GM18517 (cell line): ENCODE data around the gene FSTL1.

Source experiments
- ATAC-seq: cut with Tn5 transposase; IDR thresholded peaks from one replicate; pipeline ENCODE4 v1.9.1; 2021; ENCODE audit warnings: mild to moderate bottlenecking, moderate library complexity; ENCODE audit not compliant: unreplicated experiment

Gene FSTL1

DNA sequence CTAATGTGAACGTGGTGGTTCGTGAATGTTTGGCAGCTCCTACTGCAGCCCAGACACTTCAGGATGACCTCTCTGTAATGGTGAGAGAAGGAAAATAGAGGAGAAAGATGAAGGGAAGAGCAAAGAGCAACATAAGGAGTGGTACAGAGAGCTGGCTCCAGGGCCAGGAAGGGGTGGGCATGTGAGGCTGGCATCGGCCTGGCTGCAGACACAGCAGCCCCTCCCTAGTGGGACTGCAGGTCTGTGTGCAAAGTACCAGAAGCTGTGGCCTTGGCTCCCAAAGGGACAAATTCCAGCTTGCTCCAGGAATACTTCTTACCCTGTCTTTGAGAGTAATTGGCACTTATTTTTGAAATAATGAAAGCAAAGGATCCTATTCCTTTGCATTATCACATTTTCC is 10.0 kb downstream of the FSTL1 start:
- no peak for ATAC-seq

DNA sequence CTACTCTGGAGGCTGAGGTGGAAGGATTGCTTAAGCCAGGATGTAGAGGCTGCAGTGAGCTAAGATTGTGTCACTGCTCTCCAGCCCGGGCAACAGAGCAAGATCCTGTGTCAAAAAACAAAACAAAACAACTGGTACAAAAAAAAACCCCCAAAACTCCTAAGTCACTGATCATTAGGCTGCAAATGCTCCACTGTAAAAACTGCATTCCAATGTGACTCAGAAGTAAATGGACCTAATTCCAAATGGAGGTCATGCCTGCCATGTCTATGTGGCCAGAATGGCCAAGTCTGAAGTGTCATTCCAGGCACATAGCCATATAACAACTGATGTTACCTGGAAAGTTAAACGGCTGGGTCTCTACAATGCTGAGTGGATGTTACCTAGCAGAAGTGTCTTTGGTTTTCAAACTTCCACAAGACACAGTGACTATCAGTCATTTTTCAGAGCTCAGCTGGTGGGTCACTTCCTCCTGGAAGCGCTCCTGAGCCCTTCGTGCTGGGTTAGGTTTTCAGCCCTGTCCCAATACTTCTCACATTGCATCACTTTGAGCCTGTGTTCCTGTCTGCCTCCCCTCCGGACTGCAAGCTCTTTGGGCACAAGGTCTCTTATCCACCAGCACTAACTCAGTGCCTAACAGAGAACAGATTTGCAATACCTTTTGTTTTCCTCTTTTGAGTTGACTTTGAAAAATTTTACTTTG is 10.6 kb downstream of the FSTL1 start:
- ATAC-seq = no peak

DNA sequence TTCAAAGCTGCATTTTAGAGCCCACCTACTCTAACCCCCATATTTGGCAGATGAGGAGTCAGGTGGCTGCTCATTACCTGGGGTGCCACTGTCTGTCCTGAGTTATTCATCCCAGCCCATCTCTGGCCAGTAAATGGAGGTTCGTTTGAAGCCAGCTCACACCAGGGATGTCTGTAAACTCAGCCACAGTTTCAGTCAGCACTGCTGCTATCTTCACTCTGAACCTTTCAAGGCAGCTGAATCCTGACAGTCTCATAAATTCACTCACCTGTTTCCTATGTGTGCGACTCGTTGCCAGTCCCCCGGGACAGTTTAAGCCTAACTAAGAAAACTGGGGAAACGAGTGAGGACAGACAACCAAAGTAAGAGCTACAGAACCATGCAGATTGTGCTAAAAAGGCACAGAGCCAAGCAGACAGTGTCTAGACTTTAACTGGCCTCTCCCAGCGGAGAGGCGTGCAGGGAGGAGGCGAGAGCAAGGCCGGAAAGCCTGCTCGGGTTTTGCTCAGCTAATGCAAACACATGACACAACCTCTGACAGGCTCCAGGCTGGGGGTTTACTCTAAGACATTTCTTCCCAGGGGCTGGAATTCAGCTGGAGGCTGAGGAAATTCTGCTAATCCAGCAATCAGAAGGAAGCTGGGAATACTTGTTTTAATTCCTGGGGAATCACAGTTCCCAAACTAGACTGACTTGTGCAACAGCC is 12.0 kb downstream of the FSTL1 start:
- no peak for ATAC-seq

DNA sequence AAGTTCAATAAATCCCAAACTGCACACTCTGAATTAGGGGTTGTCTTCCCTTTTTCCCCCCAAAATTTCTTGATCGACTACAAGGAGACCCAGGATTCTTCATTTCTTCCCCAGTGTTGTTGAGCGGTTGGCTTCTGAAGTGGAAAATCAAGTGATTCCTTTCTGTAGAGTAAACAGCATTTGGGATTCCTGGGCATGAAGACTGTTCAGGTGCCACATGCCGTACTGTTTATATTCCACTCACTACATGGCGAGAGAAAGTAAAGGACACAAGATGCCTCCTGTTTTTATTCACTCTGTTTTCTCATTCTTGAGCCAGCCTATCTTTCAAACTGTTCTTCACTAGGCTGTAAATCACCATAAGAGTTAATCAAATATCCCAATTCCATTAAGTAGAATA is 12.6 kb downstream of the FSTL1 start:
- no peak for ATAC-seq

DNA sequence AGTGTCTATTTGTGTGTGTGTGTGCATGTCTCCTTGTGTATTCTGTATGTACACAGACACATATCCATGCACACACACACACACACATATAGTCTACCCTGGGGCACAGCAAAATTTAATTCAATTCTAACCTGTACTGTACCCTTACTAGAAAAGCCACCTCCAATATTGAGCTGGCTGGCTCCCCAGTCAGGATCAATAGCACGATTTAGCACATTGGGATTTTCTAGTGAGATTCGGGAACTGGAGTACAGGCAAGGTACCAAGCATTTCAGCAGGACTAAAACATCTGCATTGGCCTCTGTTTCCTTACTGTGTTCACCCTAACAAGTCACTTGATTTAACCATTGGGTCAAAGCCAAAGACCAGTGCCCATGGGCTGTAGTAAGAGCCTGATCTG is 13.2 kb downstream of the FSTL1 start:
- no peak for ATAC-seq

- no peak for ATAC-seq
Observed at GRCh38 chr3:120436523-120437050, 14.2 kb downstream of the FSTL1 start.

DNA sequence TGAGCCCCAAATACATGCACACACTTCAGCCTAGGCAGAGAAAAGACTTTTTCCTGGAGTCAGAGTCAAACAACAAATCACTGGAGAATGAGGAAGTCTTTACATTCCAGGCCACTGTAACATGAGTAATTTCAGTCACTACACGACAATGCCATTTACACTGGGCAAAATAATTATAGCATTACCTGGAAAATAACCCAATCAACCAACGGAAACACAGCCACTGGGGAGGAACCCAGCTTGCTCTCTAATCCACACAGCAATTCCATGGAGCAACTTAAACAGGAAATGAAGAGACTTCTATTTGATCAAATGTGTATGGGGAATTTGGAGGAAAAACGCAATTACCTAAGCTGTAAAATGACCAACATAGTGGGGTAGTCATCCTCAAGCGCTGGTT is 15.2 kb downstream of the FSTL1 start:
- ATAC-seq = no peak

GRCh38 chr3:120433662-120434331 is 17.0 kb downstream of the FSTL1 start:
- ATAC-seq = no peak

- ATAC-seq = no peak
Observed at GRCh38 chr3:120432150-120432860, 18.5 kb downstream of the FSTL1 start.

DNA sequence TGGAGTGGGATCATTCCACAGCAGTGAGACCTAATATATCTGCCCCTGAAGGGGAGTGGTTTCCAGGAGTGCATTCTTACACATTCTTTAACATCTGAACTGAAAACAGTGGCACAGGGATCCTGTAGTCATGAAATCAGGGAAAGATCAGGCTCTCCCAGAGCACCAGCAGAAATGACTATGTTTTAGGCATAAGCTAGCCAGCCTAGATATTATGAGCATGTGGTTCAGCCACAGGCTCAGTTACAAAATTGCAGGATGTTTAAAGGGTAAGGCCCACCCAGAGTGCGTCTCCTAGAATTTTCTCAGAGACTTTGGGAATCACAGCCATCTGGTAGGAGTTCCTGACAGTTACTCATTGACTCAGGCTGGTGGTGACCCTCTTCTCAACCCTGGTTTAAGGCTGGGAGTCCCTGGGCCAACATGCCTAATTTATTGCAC is 20.9 kb downstream of the FSTL1 start:
- no peak for ATAC-seq

DNA sequence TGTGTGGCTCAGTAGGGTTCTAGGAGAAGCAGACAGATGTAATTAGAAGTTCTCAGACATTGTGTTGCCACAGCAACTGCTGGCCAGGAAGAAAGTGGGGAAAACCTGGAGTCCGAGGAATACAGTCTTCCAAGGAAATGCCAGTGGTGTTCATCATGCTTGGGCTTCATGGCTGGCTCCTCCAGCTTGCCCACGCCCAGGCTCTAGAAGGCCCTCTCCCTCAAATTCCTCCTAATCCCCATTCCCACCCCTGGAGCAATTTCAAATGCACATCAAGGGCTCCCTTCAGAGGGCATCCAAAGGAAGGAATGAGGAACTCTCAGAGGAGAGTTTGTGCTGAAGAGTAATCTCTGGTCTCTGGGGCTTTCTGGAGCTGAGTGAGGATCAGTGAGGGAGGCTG is 21.9 kb downstream of the FSTL1 start:
- ATAC-seq = no peak

DNA sequence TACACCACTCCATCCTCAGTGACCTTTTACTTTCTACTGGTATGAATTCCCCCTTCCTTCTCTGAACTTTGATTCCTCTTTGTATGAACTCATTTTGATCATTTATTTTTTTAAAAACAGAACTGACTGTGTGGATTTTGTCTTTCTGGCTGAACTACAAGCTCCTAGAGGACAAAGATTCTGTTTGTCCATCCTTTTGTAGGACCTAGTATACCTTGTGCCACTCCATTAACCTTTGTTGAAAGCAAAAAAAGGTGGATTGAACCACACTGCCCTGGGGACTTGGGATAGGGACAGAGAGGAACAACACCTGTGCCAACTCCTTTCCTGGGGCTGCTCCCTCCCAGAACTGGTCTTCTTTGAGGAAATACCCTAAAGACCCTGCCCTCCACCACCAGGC is 23.6 kb downstream of the FSTL1 start:
- no peak for ATAC-seq

DNA sequence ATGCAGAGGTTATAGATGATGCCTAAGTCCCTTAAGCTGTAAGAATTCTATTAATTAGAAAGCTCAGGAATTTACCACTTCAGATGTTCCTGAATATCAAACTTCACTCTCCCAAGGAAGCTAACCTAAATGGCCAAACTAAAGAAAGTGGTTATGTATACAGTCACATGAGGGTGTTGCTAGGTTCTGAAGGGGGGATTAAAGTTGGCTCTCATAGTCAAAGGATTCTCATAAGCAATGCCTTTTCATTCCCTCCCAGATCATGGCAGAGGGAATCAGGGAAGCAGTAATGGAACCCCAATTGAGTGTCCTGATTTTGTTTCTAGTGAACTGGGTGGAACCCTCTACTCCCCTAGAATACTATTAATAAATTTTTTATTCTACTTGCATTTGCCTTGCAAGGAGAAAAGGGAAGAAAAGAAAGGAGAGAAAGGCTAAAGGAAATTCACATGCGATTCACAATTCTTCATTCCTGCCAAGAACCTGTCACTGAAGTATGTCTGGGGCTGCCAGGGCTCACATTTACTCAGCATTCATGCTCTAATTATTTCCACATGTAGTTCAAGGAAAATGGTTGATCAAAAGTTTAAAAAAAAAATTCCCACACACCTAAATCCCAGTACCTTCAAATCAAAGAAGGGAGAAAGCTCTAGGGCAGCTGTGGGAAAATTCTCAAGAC is 25.1 kb downstream of the FSTL1 start:
- no peak for ATAC-seq

DNA sequence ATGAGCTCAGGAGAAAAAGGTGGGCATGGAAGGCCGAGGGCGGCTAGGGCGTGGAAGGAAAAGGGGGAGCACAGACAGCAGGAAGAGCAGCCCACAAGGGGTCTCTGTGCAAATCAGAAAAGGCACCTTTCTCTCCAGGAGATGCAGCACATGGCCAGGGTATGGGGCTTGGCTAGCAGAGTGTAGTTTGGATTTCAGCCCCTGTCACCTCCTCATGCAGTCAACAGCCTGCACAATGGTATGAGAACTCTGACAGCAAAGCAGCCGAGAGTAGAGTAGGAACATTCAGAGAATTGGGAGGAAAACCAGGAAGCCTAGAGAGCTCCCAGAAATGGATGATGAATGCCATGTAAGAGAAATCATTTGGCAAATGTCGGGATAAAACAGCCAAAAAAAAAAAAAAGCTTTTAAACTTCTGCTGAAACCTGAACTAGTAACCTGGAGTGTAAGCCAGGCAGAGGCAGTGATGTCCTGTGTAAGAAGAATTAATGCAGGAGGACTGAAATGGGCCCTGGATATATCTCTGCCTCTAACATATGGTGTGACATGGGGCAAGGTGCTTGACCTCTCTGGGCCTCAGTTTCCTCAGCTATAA is 25.7 kb downstream of the FSTL1 start:
- ATAC-seq = no peak

DNA sequence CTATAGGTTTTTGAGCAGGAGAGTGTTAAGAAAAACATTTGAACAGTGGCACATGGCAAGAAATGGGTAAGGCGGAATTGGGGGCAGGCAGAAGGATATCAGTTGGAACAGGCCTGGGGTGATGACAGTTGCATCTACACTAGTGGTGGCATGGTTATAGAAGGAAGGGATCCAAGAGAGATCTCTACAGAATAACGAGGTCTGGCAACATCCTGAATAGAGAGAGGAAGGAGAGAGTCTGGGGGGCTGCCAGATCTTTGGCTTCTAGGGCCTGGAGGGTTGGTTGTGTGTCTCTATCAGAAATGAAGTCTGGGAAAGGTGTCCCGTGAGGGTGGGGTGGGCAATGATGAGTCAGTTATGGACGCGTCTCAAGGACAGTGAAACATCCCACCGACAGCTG is 26.3 kb downstream of the FSTL1 start:
- no peak for ATAC-seq

GRCh38 chr3:120423432-120423831 is 27.4 kb downstream of the FSTL1 start:
- no peak for ATAC-seq

GRCh38 chr3:120421926-120422325 is 28.9 kb downstream of the FSTL1 start:
- no peak for ATAC-seq

DNA sequence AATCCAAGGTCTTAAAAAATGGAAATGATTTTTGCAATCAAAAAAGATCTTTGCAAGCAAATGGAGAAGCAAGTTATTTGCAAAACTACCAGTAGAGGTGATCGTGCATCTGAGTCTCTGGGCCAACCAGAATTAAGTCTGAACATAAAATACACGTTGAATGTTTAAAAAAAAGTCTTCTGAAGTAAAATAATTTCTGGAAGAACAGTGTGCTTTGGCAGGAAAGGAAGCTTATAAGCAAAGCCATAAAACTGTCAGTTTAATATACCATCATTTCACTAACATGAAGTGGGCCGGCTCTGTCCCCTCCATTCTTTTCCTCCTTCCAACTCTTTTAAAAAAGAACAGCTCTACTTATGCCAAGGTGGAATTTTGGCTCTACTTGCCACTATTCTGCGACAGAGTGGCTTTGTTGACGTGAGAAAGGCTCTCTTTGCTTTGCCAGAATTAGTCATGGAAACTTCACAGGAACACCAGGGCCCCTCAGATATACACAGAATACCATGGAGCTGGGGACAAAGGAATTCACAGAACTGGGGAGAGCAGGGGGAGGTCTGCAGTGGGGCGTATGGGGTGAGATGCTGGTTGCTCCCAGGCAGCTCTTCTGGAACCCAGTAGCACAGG is 29.8 kb downstream of the FSTL1 start:
- ATAC-seq = no peak

DNA sequence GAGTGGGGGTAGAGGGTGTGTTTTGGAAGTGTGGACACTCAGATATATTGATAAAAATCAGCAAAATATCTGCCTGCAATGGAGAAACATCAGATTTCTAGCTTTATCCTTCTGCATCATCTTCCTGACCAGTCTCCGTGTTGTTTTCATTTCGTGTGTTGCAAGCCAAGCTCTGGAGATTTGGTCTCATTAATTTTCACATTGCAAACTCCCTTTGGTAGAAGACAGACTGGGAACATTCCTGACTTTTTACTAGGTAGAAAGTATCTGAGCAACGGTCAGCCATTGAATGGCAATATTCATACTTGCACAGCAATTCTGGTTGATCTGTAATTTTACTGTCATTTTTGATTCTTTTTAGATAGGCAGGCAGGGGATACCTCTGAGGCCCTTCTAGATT is 30.4 kb downstream of the FSTL1 start:
- no peak for ATAC-seq

- no peak for ATAC-seq
Observed at GRCh38 chr3:120419797-120420196, 31.0 kb downstream of the FSTL1 start.
